K562 (cell line): ENCODE data around the gene SPOCK2. TPM values are rescaled to one million over a fixed set of nuclear protein-coding genes. Genes with fewer than 3 reads are reported as not detected.
A peak's percentile ranks its signal among the peaks of the same experiment; 100 is the strongest.

Experiments used
- ATAC-seq: fragments of 200-7000 bp; cut with Tn5 transposase; 3 replicates; pipeline ENCODE4 v1.9.1; 2020; ENCODE audit warnings: moderate library complexity
- BruUV-seq: library from RNA; stranded (reverse); fragments of 400-500 nt; replicated peaks from 2 replicates; lab custom pipeline; 2021; lab: Mats Ljungman, UMichigan
- CTCF ChIA-PET: fragments of 300-600 bp; formaldehyde crosslinking; extraction: SDS; loops from one replicate; lab custom pipeline; 2021; ENCODE audit warnings: low intra/inter-chr PET ratio; lab: Yijun Ruan, JAX
- POLR2A ChIA-PET: fragments of 300-600, 350-650 bp; sonication (Branson Sonifier 250); formaldehyde crosslinking; extraction: SDS; loops from one replicate; lab custom pipeline; 2021; ENCODE audit warnings: antibody characterized with exemption, inconsistent platforms; lab: Yijun Ruan, JAX
- DNase-seq, 4 experiments: peaks; one replicate each; pipeline versions ENCODE4 v3.0.0 to v3.0.0-alpha.2; 2011 to 2018; ENCODE audit warnings: low spot score in 3 of 4, mixed read lengths in 3 of 4; ENCODE audit errors: extremely low read depth in 1 of 4
- FAIRE-seq: peaks from 2 replicates; lab custom pipeline; 2011; peaks lifted over from hg19 to GRCh38; lab: Jason Lieb, UNC
- H2AFZ ChIP-seq: 2 replicates; pipeline ENCODE4 v1.6.0; 2011; ENCODE audit warnings: low read depth, low read length, control low read depth, inconsistent platforms
- H3K27ac ChIP-seq: fragments of 200-600 bp; 3 replicates; pipeline ENCODE4 v1.8.0; 2011; ENCODE audit warnings: low read depth, mild to moderate bottlenecking, control low read depth, inconsistent platforms, low read length, moderate library complexity, mixed read lengths; ENCODE audit errors: extremely low read depth
- H3K27me3 ChIP-seq, 2 experiments: fragments of 300-600 bp in 1 of 2; 2 replicates in 1 of 2; 3 replicates in 1 of 2; pipeline versions ENCODE4 v1.6.0 to v1.8.0; 2011; ENCODE audit warnings: inconsistent platforms in 2 of 2, low read length in 2 of 2, mild to moderate bottlenecking in 1 of 2, mixed read lengths in 1 of 2, moderate library complexity in 1 of 2; ENCODE audit not compliant: control insufficient read depth in 2 of 2, insufficient read depth in 2 of 2
- H3K36me3 ChIP-seq: fragments of 300-600 bp; 3 replicates; pipeline ENCODE4 v1.8.0; 2011; ENCODE audit warnings: mild to moderate bottlenecking, low read length, inconsistent platforms; ENCODE audit not compliant: control insufficient read depth, insufficient read depth
- H3K4me1 ChIP-seq, 2 experiments: fragments of 200-600 bp in 1 of 2; replicated peaks in 1 of 2; 2 replicates in 1 of 2; 3 replicates in 1 of 2; pipeline versions ENCODE4 v1.5.1 to v1.8.0; 2011; ENCODE audit warnings: inconsistent platforms in 2 of 2, low read length in 2 of 2, mild to moderate bottlenecking in 1 of 2, mixed read lengths in 1 of 2, moderate library complexity in 1 of 2; ENCODE audit not compliant: control insufficient read depth in 2 of 2, insufficient read depth in 2 of 2
- H3K4me2 ChIP-seq: 2 replicates; pipeline ENCODE4 v1.6.1; 2011; ENCODE audit warnings: low read length, control low read depth, inconsistent platforms, mixed read lengths; ENCODE audit not compliant: insufficient read depth
- H3K4me3 ChIP-seq: fragments of 200-600 bp; sonication (generic), shearing (Covaris generic); 2 replicates; pipeline ENCODE4 v1.5.1; 2016; ENCODE audit warnings: control low read depth, inconsistent platforms
- H3K79me2 ChIP-seq: fragments of 200-600 bp; 3 replicates; pipeline ENCODE4 v1.8.0; 2011; ENCODE audit warnings: low read length, inconsistent platforms; ENCODE audit not compliant: control insufficient read depth, insufficient read depth
- H3K9ac ChIP-seq, 2 experiments: 2 replicates each; pipeline versions ENCODE4 v1.6.0 to v1.6.1; 2011; ENCODE audit warnings: low read depth in 2 of 2, low read length in 2 of 2, control low read depth in 1 of 2, inconsistent platforms in 1 of 2, mild to moderate bottlenecking in 1 of 2, mixed read lengths in 1 of 2; ENCODE audit not compliant: insufficient read depth in 1 of 2
- H3K9me1 ChIP-seq: one replicate; pipeline ENCODE4 v1.6.0; 2011; ENCODE audit warnings: inconsistent platforms, mild to moderate bottlenecking, low read length, moderate library complexity; ENCODE audit not compliant: control insufficient read depth, insufficient read depth
- H3K9me3 ChIP-seq: replicated peaks from 2 replicates; pipeline ENCODE4 v1.5.1; 2011; ENCODE audit warnings: low read depth, low read length, inconsistent platforms; ENCODE audit not compliant: control insufficient read depth, insufficient read depth
- H4K20me1 ChIP-seq: replicated peaks from 2 replicates; pipeline ENCODE4 v1.6.1; 2011; ENCODE audit warnings: low read length, inconsistent platforms, mixed read lengths; ENCODE audit not compliant: control insufficient read depth, insufficient read depth
- CEBPG ChIP-seq, 3 experiments: fragments of 200-800 bp in 1 of 3; sonication (Bioruptor generic) in 1 of 3; sonication (generic) in 1 of 3; formaldehyde crosslinking in 1 of 3; IDR thresholded peaks in 2 of 3; conservative IDR thresholded peaks in 1 of 3; 2 replicates each; pipeline versions ENCODE4 v1.6.1 to v1.8.0; 2016 to 2022; ENCODE audit warnings: missing compliant biosample characterization in 2 of 3, missing genetic modification characterization in 2 of 3, mild to moderate bottlenecking in 1 of 3, missing genetic modification reagents in 1 of 3
- FOXJ3 ChIP-seq: sonication (generic); formaldehyde crosslinking; IDR thresholded peaks from 2 replicates; pipeline ENCODE4 v1.4.0; 2020; ENCODE audit warnings: mild to moderate bottlenecking, missing genetic modification reagents
- HDAC8 ChIP-seq: fragments of 450-650 bp; IDR thresholded peaks from 2 replicates; pipeline ENCODE4 v1.6.1; 2016; ENCODE audit warnings: mild to moderate bottlenecking, missing genetic modification characterization, moderate library complexity, missing compliant biosample characterization
- MAFK ChIP-seq: IDR thresholded peaks from 2 replicates; pipeline ENCODE4 v1.6.1; 2011; ENCODE audit warnings: low read length, improper control_type of control experiment
- MAZ ChIP-seq, 2 experiments: fragments of 450-650 bp in 1 of 2; sonication (generic) in 1 of 2; formaldehyde crosslinking; IDR thresholded peaks in 1 of 2; conservative IDR thresholded peaks in 1 of 2; 2 replicates each; pipeline versions ENCODE4 v1.4.0 to v1.5.0; 2020; ENCODE audit warnings: mild to moderate bottlenecking in 1 of 2, missing genetic modification reagents in 1 of 2
- MIER1 ChIP-seq: fragments of 450-650 bp; IDR thresholded peaks from 2 replicates; pipeline ENCODE4 v1.6.1; 2016; ENCODE audit warnings: antibody characterized with exemption, mild to moderate bottlenecking, low read depth
- NRF1 ChIP-seq, 2 experiments: fragments of 450-650 bp; IDR thresholded peaks in 1 of 2; conservative IDR thresholded peaks in 1 of 2; 2 replicates each; pipeline ENCODE4 v1.6.1; 2014; ENCODE audit warnings: mild to moderate bottlenecking in 2 of 2
- POLR2G ChIP-seq: fragments of 200-400 bp; formaldehyde crosslinking; IDR thresholded peaks from 2 replicates; pipeline ENCODE4 v1.6.1; 2017; ENCODE audit warnings: low read depth, mild to moderate bottlenecking, antibody characterized with exemption, low read length, moderate library complexity
- RAD51 ChIP-seq: fragments of 450-650 bp; IDR thresholded peaks from 2 replicates; pipeline ENCODE4 v1.7.1; 2016; ENCODE audit warnings: low read depth, mild to moderate bottlenecking, borderline replicate concordance
- SAP30 ChIP-seq: fragments of 200-600 bp; sonication (generic); IDR thresholded peaks from 2 replicates; pipeline ENCODE4 v1.6.1; 2012; ENCODE audit warnings: borderline replicate concordance, low read depth, mild to moderate bottlenecking, moderate library complexity, low read length, control low read depth, inconsistent platforms; ENCODE audit not compliant: insufficient read depth, poor library complexity, severe bottlenecking
- TEAD1 ChIP-seq, 2 experiments: fragments of 450-650 bp in 1 of 2; sonication (generic) in 1 of 2; formaldehyde crosslinking; IDR thresholded peaks; 2 replicates each; pipeline versions ENCODE4 v1.4.0 to v1.8.0; 2020 to 2022; ENCODE audit warnings: mild to moderate bottlenecking in 2 of 2, missing genetic modification reagents in 1 of 2
- YY1 ChIP-seq, 3 experiments: IDR thresholded peaks; 2 replicates each; pipeline ENCODE4 v1.6.1; 2011; ENCODE audit warnings: low read length in 2 of 3, mild to moderate bottlenecking in 2 of 3, moderate library complexity in 2 of 3, borderline replicate concordance in 1 of 3, control low read depth in 1 of 3, low read depth in 1 of 3; ENCODE audit not compliant: insufficient read depth in 3 of 3, insufficient replicate concordance in 2 of 3, control insufficient read depth in 1 of 3, insufficient read length in 1 of 3; ENCODE audit errors: extremely low read depth in 1 of 3
- ZBTB1 ChIP-seq: sonication (generic); formaldehyde crosslinking; IDR thresholded peaks from 2 replicates; pipeline ENCODE4 v1.8.1; 2023; ENCODE audit warnings: missing genetic modification reagents, low read depth, mild to moderate bottlenecking, borderline replicate concordance
- ZFP36 ChIP-seq: fragments of 150-350 bp; IDR thresholded peaks from 2 replicates; pipeline ENCODE4 v1.6.1; 2018; ENCODE audit warnings: low read length, low read depth; ENCODE audit not compliant: partially characterized antibody
- ZNF436 ChIP-seq: fragments of 250-450, 450-650 bp; sonication (Bioruptor Pico); formaldehyde crosslinking; IDR thresholded peaks from 2 replicates; pipeline ENCODE4 v1.7.0; 2020; ENCODE audit warnings: mild to moderate bottlenecking
- whole genome bisulfite sequencing: fragments of 100-300 bp; shearing (Covaris generic); methylation state at CpG from one replicate; pipeline ENCODE4 v1.1.6; 2016; ENCODE audit warnings: low coverage, mixed read lengths; ENCODE audit not compliant: insufficient coverage; ENCODE audit errors: missing lambda C conversion rate; 5-methylcytosine and 5-hydroxymethylcytosine counted together
- in situ Hi-C: fragments of 300-500 bp; cut with MboI; formaldehyde crosslinking; loops from 4 replicates; pipeline ENCODE4 v1.15.0; 2018; ENCODE audit warnings: inconsistent platforms, mixed read lengths
- intact Hi-C: fragments of 100-400 bp; cut with micrococcal nuclease; formaldehyde crosslinking; loops from 2 replicates; pipeline ENCODE4 v1.14.2; 2022
- polyA plus RNA-seq, 8 experiments: library from polyadenylated mRNA; depleted of rRNA in 4 of 8; stranded (reverse) in 5 of 8; unstranded in 3 of 8; fragments of >200 nt; fragmentation: Nextera tagmentation in 2 of 8; fragmentation: Illumina TruSeq in 1 of 8; extraction: Ambion mirVana in 2 of 8; extraction: Trizol in 1 of 8; gene quantifications; 2 replicates each; pipeline versions ENCODE4 v1.2.1 to v1.2.3, GENCODE V29; 2011 to 2014; ENCODE audit warnings: inconsistent platforms in 1 of 8, missing spikeins in 1 of 8
- total RNA-seq, 7 experiments: library from RNA; depleted of rRNA in 6 of 7; stranded (reverse); fragments of >200 nt in 6 of 7; fragmentation: Illumina TruSeq in 2 of 7; extraction: Trizol in 2 of 7; gene quantifications; 2 replicates each; pipeline versions ENCODE4 v1.2.1 to v1.2.3, GENCODE V29; 2011 to 2021; ENCODE audit warnings: low replicate concordance in 1 of 7
- TF ChIP-seq, protein P1 (sequence below): fragments of 250-450 bp; sonication (Bioruptor Pico); IDR thresholded peaks from 2 replicates; pipeline ENCODE4 v1.8.0; 2021; ENCODE audit warnings: mild to moderate bottlenecking, moderate library complexity
- TF ChIP-seq, protein P2 (sequence below): fragments of 250-450 bp; sonication (Bioruptor Pico); IDR thresholded peaks from 2 replicates; pipeline ENCODE4 v1.8.0; 2022; ENCODE audit warnings: inconsistent platforms, mild to moderate bottlenecking, moderate library complexity, borderline replicate concordance

Gene SPOCK2
- total and polyA plus RNA-seq, 9 of the 15 experiments (the other 6 are each of a cell fraction or from before 2014, with no cell fraction given), result 0.04 to 0.86 (median 0.11) TPM; not detected in 2

DNA sequence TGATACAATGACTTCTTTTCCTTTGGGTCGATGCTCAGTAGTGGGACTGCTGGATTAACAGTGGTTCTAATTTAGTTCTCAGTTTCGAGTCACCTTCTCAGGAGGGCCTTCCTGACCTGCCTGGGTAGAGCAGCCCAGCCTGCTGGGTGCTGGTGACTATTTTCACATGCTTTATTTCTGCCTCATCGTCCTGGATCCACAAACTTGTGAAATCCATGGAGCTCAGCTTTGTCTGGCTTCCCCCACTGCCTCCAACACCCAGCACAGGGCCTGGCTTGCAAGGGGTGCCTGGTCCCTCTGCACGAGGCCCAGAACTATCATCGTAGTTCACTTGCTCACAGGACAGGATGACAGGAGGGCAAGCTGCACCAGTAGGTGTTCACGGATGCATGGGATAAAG lies 46.9 kb downstream of the SPOCK2 start (continued):
- TF ChIP-seq ZNF436 (CRISPR knock-in tag), result no peak
- no peak for TF ChIP-seq ZFP36
- TF ChIP-seq, protein P1, sequence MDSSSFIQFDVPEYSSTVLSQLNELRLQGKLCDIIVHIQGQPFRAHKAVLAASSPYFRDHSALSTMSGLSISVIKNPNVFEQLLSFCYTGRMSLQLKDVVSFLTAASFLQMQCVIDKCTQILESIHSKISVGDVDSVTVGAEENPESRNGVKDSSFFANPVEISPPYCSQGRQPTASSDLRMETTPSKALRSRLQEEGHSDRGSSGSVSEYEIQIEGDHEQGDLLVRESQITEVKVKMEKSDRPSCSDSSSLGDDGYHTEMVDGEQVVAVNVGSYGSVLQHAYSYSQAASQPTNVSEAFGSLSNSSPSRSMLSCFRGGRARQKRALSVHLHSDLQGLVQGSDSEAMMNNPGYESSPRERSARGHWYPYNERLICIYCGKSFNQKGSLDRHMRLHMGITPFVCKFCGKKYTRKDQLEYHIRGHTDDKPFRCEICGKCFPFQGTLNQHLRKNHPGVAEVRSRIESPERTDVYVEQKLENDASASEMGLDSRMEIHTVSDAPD, result no peak
- TF ChIP-seq SAP30, result no peak
- no peak for TF ChIP-seq TEAD1 (CRISPR knock-in tag; IDR thresholded peaks at IDR 0.05)
- TF ChIP-seq YY1 (IDR thresholded peaks at IDR 0.05; ENCODE audit: borderline replicate concordance in 1 of 3, control insufficient read depth in 1 of 3, extremely low read depth in 1 of 3, insufficient read depth in 3 of 3, insufficient read length in 1 of 3, insufficient replicate concordance in 2 of 3, low read depth in 1 of 3, low read length in 2 of 3), result no peak

DNA sequence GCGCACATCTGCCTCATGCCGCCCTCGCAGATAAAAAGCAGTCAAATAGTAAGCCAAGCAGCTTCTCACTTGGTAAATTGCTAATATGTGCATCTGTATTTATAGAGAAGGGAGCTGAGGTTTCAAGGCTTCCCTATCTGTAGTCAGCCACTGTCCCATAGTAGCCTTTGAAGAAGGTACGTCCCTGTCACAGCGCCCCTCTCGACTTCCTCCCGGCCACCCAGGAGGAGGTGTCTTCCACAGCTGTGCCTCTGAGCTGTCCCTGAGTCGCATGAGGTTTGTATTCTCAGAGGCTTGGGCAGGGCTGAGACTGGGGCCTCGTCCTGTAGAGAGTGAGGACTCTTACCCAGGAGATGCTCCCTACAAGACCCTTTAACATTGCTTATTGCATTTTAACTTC lies 49.0 kb downstream of the SPOCK2 start:
- BruUV-seq, result no TSS peak
- DNase-seq (peak in 1 of 4 experiments; percentile 71), FAIRE-seq (peak; percentile 65), ATAC-seq (peak; percentile 84)
- H3K9me3 ChIP-seq, result no peaks in the 10 kb centered on the region
- no peaks in the 10 kb centered on the region for H3K9me1 ChIP-seq
- ChIA-PET POLR2A (interaction anchor here (0.6 to 1.4 kb wide), 5 partner anchors 8 to 283 kb away, joined by 3 to 10 read pairs (median 3); no protein-coding TSS in a partner anchor), CTCF (interaction anchor here (0.5 to 0.6 kb wide), 2 partner anchors 9 to 12 kb away, joined by 3 read pairs; no protein-coding TSS in a partner anchor)
- H3K36me3 ChIP-seq, result no peaks in the 10 kb centered on the region
- no peak overlapping the region for H3K4me2 ChIP-seq
- H3K79me2 ChIP-seq, result no peaks in the 10 kb centered on the region
- in situ Hi-C loops, result no loop called here
- H3K9ac ChIP-seq, result no peak overlapping the region
- H4K20me1 ChIP-seq, result no peaks in the 10 kb centered on the region
- H2AFZ ChIP-seq, result peak overlapping the region; percentile 11; the same call in 1 of the 2 replicates
- H3K4me1 ChIP-seq, result peaks cover 4 to 5% of the 10 kb centered on the region in 2 experiments; a peak in 3 of 5 replicates
- intact Hi-C loops, result no loop called here
- 17% methylated on average over 9 of the region's 9 CpGs for WGBS
- peaks cover 0 to 36% of the 10 kb centered on the region in 2 experiments; a peak in 3 of 5 replicates for H3K27me3 ChIP-seq
- H3K27ac ChIP-seq, result no peak overlapping the region
- H3K4me3 ChIP-seq, result no peak overlapping the region
- no peak for TF ChIP-seq MAFK
- no peak for TF ChIP-seq POLR2G
- TF ChIP-seq RAD51, result no peak
- TF ChIP-seq MAZ (CRISPR knock-in tag; conservative IDR thresholded peaks at IDR 0.05 in 1 of 2, IDR thresholded peaks at IDR 0.05 in 1 of 2), result 0 out of 4 replicates have a peak, but pooled peaks of 1 of the 2 experiments have one; percentile 29
- no peak for TF ChIP-seq FOXJ3 (CRISPR knock-in tag)
- TF ChIP-seq HDAC8 (tag), result no peak
- no peak for TF ChIP-seq NRF1 (conservative IDR thresholded peaks at IDR 0.05 in 1 of 2, IDR thresholded peaks at IDR 0.05 in 1 of 2)
- TF ChIP-seq ZBTB1, result no peak
- TF ChIP-seq, protein P2, sequence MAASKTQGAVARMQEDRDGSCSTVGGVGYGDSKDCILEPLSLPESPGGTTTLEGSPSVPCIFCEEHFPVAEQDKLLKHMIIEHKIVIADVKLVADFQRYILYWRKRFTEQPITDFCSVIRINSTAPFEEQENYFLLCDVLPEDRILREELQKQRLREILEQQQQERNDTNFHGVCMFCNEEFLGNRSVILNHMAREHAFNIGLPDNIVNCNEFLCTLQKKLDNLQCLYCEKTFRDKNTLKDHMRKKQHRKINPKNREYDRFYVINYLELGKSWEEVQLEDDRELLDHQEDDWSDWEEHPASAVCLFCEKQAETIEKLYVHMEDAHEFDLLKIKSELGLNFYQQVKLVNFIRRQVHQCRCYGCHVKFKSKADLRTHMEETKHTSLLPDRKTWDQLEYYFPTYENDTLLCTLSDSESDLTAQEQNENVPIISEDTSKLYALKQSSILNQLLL, result no peak
- TF ChIP-seq CEBPG (CRISPR knock-in tag; IDR thresholded peaks at IDR 0.05), result no peak
- TF ChIP-seq CEBPG (tag; conservative IDR thresholded peaks at IDR 0.05 in 1 of 2, IDR thresholded peaks at IDR 0.05 in 1 of 2), result no peak
- TF ChIP-seq MIER1, result peak; percentile 95
